ENCODE data around the gene CD151.

DNA sequence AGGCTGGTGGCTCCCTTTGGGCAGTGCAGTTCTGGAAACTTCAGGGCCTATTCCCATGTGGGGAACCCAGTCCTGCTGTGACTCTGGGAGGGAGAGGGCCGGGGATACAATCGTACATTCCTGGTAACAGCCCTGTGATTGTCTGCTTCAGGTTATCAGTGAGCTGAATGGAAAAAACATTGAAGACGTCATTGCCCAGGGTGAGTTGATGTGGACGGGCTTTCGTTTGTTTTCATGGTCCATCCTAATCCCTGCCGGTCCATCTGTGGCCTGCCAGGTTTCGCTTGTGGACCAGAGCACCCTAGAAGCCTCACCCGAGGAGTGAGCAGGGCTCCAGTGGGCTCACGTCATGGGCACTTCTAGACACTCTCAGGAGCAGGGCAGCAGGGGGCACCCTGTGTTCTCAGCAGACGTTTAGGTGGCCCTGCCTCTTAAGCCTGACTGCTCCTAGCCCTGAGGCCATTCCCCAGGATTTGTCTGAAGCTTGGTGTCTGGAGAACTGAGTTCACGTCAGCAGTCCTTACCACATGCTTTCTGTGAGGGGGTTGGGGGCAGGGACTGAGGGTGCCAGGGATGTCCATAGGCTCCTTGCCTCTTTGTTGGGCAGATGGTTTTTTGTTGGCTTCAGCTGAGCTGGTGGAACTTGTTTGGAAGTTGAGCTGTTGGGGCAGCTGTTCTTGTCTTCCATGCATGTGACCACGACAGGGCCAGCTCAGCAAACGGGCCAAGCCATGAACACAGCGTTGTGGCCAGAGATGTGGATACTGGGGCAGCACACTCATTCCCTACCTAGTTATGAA lies 21.1 kb upstream of the CD151 start:
- no peak for TF ChIP-seq EZH2 (IDR thresholded peaks at IDR 0.05; ENCODE audit: low read depth, unreplicated experiment)
- TF ChIP-seq, protein P1, sequence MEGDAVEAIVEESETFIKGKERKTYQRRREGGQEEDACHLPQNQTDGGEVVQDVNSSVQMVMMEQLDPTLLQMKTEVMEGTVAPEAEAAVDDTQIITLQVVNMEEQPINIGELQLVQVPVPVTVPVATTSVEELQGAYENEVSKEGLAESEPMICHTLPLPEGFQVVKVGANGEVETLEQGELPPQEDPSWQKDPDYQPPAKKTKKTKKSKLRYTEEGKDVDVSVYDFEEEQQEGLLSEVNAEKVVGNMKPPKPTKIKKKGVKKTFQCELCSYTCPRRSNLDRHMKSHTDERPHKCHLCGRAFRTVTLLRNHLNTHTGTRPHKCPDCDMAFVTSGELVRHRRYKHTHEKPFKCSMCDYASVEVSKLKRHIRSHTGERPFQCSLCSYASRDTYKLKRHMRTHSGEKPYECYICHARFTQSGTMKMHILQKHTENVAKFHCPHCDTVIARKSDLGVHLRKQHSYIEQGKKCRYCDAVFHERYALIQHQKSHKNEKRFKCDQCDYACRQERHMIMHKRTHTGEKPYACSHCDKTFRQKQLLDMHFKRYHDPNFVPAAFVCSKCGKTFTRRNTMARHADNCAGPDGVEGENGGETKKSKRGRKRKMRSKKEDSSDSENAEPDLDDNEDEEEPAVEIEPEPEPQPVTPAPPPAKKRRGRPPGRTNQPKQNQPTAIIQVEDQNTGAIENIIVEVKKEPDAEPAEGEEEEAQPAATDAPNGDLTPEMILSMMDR (conservative IDR thresholded peaks at IDR 0.05; ENCODE audit: low read depth in 2 of 2) = peak in 1 of 2 experiments; percentile 20; a peak in 2 of 4 replicates
- no peak for TF ChIP-seq JUNB (IDR thresholded peaks at IDR 0.05; ENCODE audit: unreplicated experiment)
- TF ChIP-seq, protein P2, sequence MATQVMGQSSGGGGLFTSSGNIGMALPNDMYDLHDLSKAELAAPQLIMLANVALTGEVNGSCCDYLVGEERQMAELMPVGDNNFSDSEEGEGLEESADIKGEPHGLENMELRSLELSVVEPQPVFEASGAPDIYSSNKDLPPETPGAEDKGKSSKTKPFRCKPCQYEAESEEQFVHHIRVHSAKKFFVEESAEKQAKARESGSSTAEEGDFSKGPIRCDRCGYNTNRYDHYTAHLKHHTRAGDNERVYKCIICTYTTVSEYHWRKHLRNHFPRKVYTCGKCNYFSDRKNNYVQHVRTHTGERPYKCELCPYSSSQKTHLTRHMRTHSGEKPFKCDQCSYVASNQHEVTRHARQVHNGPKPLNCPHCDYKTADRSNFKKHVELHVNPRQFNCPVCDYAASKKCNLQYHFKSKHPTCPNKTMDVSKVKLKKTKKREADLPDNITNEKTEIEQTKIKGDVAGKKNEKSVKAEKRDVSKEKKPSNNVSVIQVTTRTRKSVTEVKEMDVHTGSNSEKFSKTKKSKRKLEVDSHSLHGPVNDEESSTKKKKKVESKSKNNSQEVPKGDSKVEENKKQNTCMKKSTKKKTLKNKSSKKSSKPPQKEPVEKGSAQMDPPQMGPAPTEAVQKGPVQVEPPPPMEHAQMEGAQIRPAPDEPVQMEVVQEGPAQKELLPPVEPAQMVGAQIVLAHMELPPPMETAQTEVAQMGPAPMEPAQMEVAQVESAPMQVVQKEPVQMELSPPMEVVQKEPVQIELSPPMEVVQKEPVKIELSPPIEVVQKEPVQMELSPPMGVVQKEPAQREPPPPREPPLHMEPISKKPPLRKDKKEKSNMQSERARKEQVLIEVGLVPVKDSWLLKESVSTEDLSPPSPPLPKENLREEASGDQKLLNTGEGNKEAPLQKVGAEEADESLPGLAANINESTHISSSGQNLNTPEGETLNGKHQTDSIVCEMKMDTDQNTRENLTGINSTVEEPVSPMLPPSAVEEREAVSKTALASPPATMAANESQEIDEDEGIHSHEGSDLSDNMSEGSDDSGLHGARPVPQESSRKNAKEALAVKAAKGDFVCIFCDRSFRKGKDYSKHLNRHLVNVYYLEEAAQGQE (IDR thresholded peaks at IDR 0.05; ENCODE audit: unreplicated experiment) = no peak
- TF ChIP-seq ZNF331 (CRISPR knock-in tag; IDR thresholded peaks at IDR 0.05; ENCODE audit: low read depth) = no peak
- no peak; the same call in 1 of the 2 replicates for TF ChIP-seq POLR2AphosphoS5 (IDR thresholded peaks at IDR 0.05; ENCODE audit: low read depth)
- no peak for TF ChIP-seq EZH2phosphoT487 (IDR thresholded peaks at IDR 0.05; ENCODE audit: unreplicated experiment)
- TF ChIP-seq NANOG (IDR thresholded peaks at IDR 0.05; ENCODE audit: borderline replicate concordance) = no peak
- TF ChIP-seq ZNF114 (CRISPR knock-in tag; IDR thresholded peaks at IDR 0.05) = no peak
- no peak for TF ChIP-seq CREB1 (CRISPR knock-in tag; IDR thresholded peaks at IDR 0.05; ENCODE audit: low read depth)
- TF ChIP-seq, protein P3, sequence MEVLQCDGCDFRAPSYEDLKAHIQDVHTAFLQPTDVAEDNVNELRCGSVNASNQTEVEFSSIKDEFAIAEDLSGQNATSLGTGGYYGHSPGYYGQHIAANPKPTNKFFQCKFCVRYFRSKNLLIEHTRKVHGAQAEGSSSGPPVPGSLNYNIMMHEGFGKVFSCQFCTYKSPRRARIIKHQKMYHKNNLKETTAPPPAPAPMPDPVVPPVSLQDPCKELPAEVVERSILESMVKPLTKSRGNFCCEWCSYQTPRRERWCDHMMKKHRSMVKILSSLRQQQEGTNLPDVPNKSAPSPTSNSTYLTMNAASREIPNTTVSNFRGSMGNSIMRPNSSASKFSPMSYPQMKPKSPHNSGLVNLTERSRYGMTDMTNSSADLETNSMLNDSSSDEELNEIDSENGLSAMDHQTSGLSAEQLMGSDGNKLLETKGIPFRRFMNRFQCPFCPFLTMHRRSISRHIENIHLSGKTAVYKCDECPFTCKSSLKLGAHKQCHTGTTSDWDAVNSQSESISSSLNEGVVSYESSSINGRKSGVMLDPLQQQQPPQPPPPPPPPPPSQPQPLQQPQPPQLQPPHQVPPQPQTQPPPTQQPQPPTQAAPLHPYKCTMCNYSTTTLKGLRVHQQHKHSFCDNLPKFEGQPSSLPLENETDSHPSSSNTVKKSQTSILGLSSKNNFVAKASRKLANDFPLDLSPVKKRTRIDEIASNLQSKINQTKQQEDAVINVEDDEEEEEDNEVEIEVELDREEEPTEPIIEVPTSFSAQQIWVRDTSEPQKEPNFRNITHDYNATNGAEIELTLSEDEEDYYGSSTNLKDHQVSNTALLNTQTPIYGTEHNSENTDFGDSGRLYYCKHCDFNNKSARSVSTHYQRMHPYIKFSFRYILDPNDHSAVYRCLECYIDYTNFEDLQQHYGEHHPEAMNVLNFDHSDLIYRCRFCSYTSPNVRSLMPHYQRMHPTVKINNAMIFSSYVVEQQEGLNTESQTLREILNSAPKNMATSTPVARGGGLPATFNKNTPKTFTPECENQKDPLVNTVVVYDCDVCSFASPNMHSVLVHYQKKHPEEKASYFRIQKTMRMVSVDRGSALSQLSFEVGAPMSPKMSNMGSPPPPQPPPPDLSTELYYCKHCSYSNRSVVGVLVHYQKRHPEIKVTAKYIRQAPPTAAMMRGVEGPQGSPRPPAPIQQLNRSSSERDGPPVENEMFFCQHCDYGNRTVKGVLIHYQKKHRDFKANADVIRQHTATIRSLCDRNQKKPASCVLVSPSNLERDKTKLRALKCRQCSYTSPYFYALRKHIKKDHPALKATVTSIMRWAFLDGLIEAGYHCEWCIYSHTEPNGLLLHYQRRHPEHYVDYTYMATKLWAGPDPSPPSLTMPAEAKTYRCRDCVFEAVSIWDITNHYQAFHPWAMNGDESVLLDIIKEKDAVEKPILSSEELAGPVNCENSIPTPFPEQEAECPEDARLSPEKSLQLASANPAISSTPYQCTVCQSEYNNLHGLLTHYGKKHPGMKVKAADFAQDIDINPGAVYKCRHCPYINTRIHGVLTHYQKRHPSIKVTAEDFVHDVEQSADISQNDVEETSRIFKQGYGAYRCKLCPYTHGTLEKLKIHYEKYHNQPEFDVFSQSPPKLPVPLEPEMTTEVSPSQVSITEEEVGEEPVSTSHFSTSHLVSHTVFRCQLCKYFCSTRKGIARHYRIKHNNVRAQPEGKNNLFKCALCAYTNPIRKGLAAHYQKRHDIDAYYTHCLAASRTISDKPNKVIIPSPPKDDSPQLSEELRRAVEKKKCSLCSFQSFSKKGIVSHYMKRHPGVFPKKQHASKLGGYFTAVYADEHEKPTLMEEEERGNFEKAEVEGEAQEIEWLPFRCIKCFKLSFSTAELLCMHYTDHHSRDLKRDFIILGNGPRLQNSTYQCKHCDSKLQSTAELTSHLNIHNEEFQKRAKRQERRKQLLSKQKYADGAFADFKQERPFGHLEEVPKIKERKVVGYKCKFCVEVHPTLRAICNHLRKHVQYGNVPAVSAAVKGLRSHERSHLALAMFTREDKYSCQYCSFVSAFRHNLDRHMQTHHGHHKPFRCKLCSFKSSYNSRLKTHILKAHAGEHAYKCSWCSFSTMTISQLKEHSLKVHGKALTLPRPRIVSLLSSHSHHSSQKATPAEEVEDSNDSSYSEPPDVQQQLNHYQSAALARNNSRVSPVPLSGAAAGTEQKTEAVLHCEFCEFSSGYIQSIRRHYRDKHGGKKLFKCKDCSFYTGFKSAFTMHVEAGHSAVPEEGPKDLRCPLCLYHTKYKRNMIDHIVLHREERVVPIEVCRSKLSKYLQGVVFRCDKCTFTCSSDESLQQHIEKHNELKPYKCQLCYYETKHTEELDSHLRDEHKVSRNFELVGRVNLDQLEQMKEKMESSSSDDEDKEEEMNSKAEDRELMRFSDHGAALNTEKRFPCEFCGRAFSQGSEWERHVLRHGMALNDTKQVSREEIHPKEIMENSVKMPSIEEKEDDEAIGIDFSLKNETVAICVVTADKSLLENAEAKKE (CRISPR knock-in tag; IDR thresholded peaks at IDR 0.05) = no peak
- no peak for TF ChIP-seq STAT1 (IDR thresholded peaks at IDR 0.05; ENCODE audit: unreplicated experiment)
